CD4-positive, alpha-beta T cell treated with Interleukin-17A for 4 hours (primary cell): Measurements from ENCODE around the gene ELFN1.
"Not testable (repeated sequence)": the region's sequence is repeated elsewhere in the genome, so short reads cannot be mapped to it uniquely, and the experiment has no call there.

Source experiments
- DNase-seq: peaks from one replicate; pipeline ENCODE4 v3.0.0-alpha.2; 2020; ENCODE audit warnings: mixed read lengths

Gene ELFN1

GRCh38 chr7:1762238-1762945 lies 92.3 kb downstream of the ELFN1 start:
- no peak for DNase-seq

GRCh38 chr7:1763033-1763432 lies 93.0 kb downstream of the ELFN1 start:
- no peak for DNase-seq

GRCh38 chr7:1763911-1764310 lies 93.8 kb downstream of the ELFN1 start:
- DNase-seq = not testable (repeated sequence)

- DNase-seq = no peak
These were observed 95.3 kb downstream of the ELFN1 start for GRCh38 chr7:1765336-1765735.

GRCh38 chr7:1767524-1767923 lies 97.4 kb downstream of the ELFN1 start:
- DNase-seq = no peak

GRCh38 chr7:1768832-1769231 lies 98.8 kb downstream of the ELFN1 start:
- no peak for DNase-seq

- DNase-seq = no peak
These were observed 99.5 kb downstream of the ELFN1 start for GRCh38 chr7:1769286-1770200.

GRCh38 chr7:1770331-1770730 lies 100.3 kb downstream of the ELFN1 start:
- DNase-seq = no peak

GRCh38 chr7:1775389-1775788 lies 105.3 kb downstream of the ELFN1 start:
- no peak for DNase-seq

GRCh38 chr7:1777122-1777521 lies 107.0 kb downstream of the ELFN1 start:
- DNase-seq = no peak

- no peak for DNase-seq
These were observed 109.4 kb downstream of the ELFN1 start for GRCh38 chr7:1779445-1779844.

- no peak for DNase-seq
These were observed 111.3 kb downstream of the ELFN1 start for GRCh38 chr7:1781369-1781768.

GRCh38 chr7:1785839-1786238 lies 115.8 kb downstream of the ELFN1 start:
- no peak for DNase-seq

- no peak for DNase-seq
These were observed 117.2 kb downstream of the ELFN1 start for GRCh38 chr7:1787241-1787640.

GRCh38 chr7:1787681-1788235 lies 117.7 kb downstream of the ELFN1 start:
- no peak for DNase-seq

- DNase-seq = no peak
These were observed 124.9 kb downstream of the ELFN1 start for GRCh38 chr7:1794888-1795542.
